GM12878 (cell line): Measurements from ENCODE around the gene GFRA1. TPM values are rescaled to one million over a fixed set of nuclear protein-coding genes. Genes with fewer than 3 reads are reported as not detected.

Experiments used
- ATAC-seq: fragments of 200-7000 bp; cut with Tn5 transposase; 3 replicates; pipeline ENCODE4 v1.9.1; 2020; ENCODE audit warnings: mild to moderate bottlenecking, moderate library complexity
- BruUV-seq: library from RNA; stranded (reverse); fragments of 400-500 nt; replicated peaks from 2 replicates; lab custom pipeline; 2021; lab: Mats Ljungman, UMichigan
- CTCF ChIA-PET: fragments of 300-600 bp; sonication (Branson Sonifier 250); formaldehyde crosslinking; extraction: SDS; loops from one replicate; lab custom pipeline; 2021; ENCODE audit warnings: inconsistent platforms; lab: Yijun Ruan, JAX
- POLR2A ChIA-PET: fragments of 350-600 bp; formaldehyde crosslinking; extraction: SDS; loops from one replicate; lab custom pipeline; 2021; ENCODE audit warnings: inconsistent platforms; lab: Charles Lee
- RAD21 ChIA-PET: fragments of 300-600 bp; sonication (Branson Sonifier 250); formaldehyde crosslinking; loops from one replicate; lab custom pipeline; 2023; ENCODE audit warnings: antibody characterized with exemption; ENCODE audit not compliant: unreplicated experiment; lab: Charles Lee
- SMC1A ChIA-PET: fragments of 300-600 bp; sonication (Branson Sonifier 250); formaldehyde crosslinking; loops from one replicate; lab custom pipeline; 2023; ENCODE audit not compliant: unreplicated experiment, uncharacterized antibody; lab: Charles Lee
- DNase-seq: peaks from one replicate; pipeline ENCODE4 v3.0.0-alpha.2; 2011; ENCODE audit warnings: low read depth, low spot score
- FAIRE-seq: peaks from 3 replicates; lab custom pipeline; 2011; peaks lifted over from hg19 to GRCh38; lab: Jason Lieb, UNC
- H2AFZ ChIP-seq: 2 replicates; pipeline ENCODE4 v1.6.0; 2011; ENCODE audit warnings: low read depth, low read length, control low read depth; ENCODE audit not compliant: control insufficient read depth
- H3K27ac ChIP-seq: 2 replicates; pipeline ENCODE4 v1.5.1; 2011; ENCODE audit warnings: control low read depth; ENCODE audit not compliant: control insufficient read depth, insufficient read depth
- H3K27me3 ChIP-seq, 2 experiments: replicated peaks in 1 of 2; 2 replicates each; pipeline versions ENCODE4 v1.6.0 to v1.6.1; 2011; ENCODE audit warnings: low read length in 1 of 2; ENCODE audit not compliant: control insufficient read depth in 2 of 2, insufficient read depth in 2 of 2
- H3K36me3 ChIP-seq, 2 experiments: 2 replicates each; pipeline ENCODE4 v1.5.1; 2011; ENCODE audit warnings: low read length in 1 of 2; ENCODE audit not compliant: control insufficient read depth in 2 of 2, insufficient read depth in 2 of 2
- H3K4me1 ChIP-seq: 2 replicates; pipeline ENCODE4 v1.6.1; 2011; ENCODE audit warnings: mild to moderate bottlenecking, low read length, moderate library complexity, mixed read lengths; ENCODE audit not compliant: control insufficient read depth, insufficient read depth
- H3K4me2 ChIP-seq: 2 replicates; pipeline ENCODE4 v1.6.0; 2011; ENCODE audit warnings: control low read depth; ENCODE audit not compliant: control insufficient read depth, insufficient read depth
- H3K4me3 ChIP-seq: fragments of 200-600 bp; sonication (generic); 2 replicates; pipeline ENCODE4 v1.5.1; 2016
- H3K79me2 ChIP-seq: 2 replicates; pipeline ENCODE4 v1.6.0; 2011; ENCODE audit warnings: low read length; ENCODE audit not compliant: control insufficient read depth, insufficient read depth
- H3K9ac ChIP-seq: 2 replicates; pipeline ENCODE4 v1.8.0; 2011; ENCODE audit warnings: low read length, control low read depth, mixed read lengths; ENCODE audit not compliant: control insufficient read depth, insufficient read depth
- H3K9me3 ChIP-seq: replicated peaks from 3 replicates; pipeline ENCODE4 v1.5.1; 2011; ENCODE audit warnings: mild to moderate bottlenecking, low read length; ENCODE audit not compliant: control insufficient read depth, insufficient read depth
- H4K20me1 ChIP-seq: 2 replicates; pipeline ENCODE4 v1.6.0; 2011; ENCODE audit not compliant: control insufficient read depth, insufficient read depth
- CBX5 ChIP-seq: sonication (generic); IDR thresholded peaks from 2 replicates; pipeline ENCODE4 v1.6.1; 2016; ENCODE audit warnings: low read depth, moderate library complexity, mild to moderate bottlenecking, inconsistent platforms
- FOXM1 ChIP-seq: IDR thresholded peaks from 2 replicates; pipeline ENCODE4 v1.6.1; 2012; ENCODE audit warnings: low read depth, mild to moderate bottlenecking, inconsistent platforms, low read length, moderate library complexity
- GATAD2B ChIP-seq: fragments of 450-650 bp; conservative IDR thresholded peaks from 2 replicates; pipeline ENCODE4 v1.6.1; 2017; ENCODE audit warnings: low read depth, mild to moderate bottlenecking, moderate library complexity
- IRF4 ChIP-seq: IDR thresholded peaks from 2 replicates; pipeline ENCODE4 v1.6.1; 2011; ENCODE audit warnings: low read depth, low read length
- WGBS: methylation state at CpG from one replicate; pipeline ENCODE4 v1.1.6; 2016; ENCODE audit warnings: low lambda C conversion rate; ENCODE audit not compliant: insufficient replicate concordance, insufficient coverage; ENCODE audit errors: missing lambda C conversion rate; 5-methylcytosine and 5-hydroxymethylcytosine counted together
- in situ Hi-C: fragments of 300-500 bp; cut with MboI; formaldehyde crosslinking; loops from 9 replicates; pipeline ENCODE4 v1.14.3; 2018; ENCODE audit warnings: mixed read lengths
- intact Hi-C: fragments of 100-400 bp; cut with micrococcal nuclease; formaldehyde crosslinking; loops from one replicate; pipeline ENCODE4 v1.14.2; 2022; ENCODE audit not compliant: unreplicated experiment
- polyA plus RNA-seq, 11 experiments: library from polyadenylated mRNA; depleted of rRNA in 4 of 11; unstranded in 6 of 11; stranded (reverse) in 5 of 11; fragments of >200 nt; fragmentation: Nextera tagmentation in 4 of 11; fragmentation: Illumina TruSeq in 1 of 11; extraction: Ambion mirVana in 4 of 11; extraction: Trizol in 1 of 11; gene quantifications; 1 replicate in 1 of 11; 2 replicates in 10 of 11; pipeline versions ENCODE4 v1.2.1 to v1.2.3, GENCODE V29; 2011 to 2016; ENCODE audit warnings: inconsistent platforms in 2 of 11, missing spikeins in 2 of 11, low read depth in 1 of 11
- total RNA-seq, 4 experiments: library from RNA; depleted of rRNA in 3 of 4; stranded (reverse); fragments of >200 nt in 3 of 4; fragmentation: Illumina TruSeq in 1 of 4; extraction: Trizol in 1 of 4; gene quantifications; 2 replicates each; pipeline versions ENCODE4 v1.2.1 to v1.2.3, GENCODE V29; 2013 to 2021

The GFRA1 gene
- total and polyA plus RNA-seq, 10 of the 15 experiments (the other 5 are each of a cell fraction or from before 2014, with no cell fraction given): 0.05 to 0.19 TPM; not detected in 8

GRCh38 chr10:116203661-116204060, 69.3 kb downstream of the GFRA1 start:
- POLR2A ChIA-PET: no interaction called here
- TF ChIP-seq GATAD2B: no peak
- TF ChIP-seq IRF4: no peak
- no TSS peak for BruUV-seq
- H3K79me2 ChIP-seq: no peaks in the 10 kb centered on the region
- in situ Hi-C loops: no loop called here
- RAD21 ChIA-PET: no interaction called here
- WGBS: 50% methylated on average over 4 of the region's 4 CpGs
- H3K9ac ChIP-seq: no peak overlapping the region
- no peak overlapping the region for H3K4me2 ChIP-seq
- H3K27ac ChIP-seq: no peak overlapping the region
- FAIRE-seq (no peak), ATAC-seq (no peak), DNase-seq (no peak)
- H3K9me3 ChIP-seq: no peaks in the 10 kb centered on the region
- intact Hi-C loops: no loop called here
- no peak overlapping the region for H3K4me3 ChIP-seq
- H3K27me3 ChIP-seq: no peaks in the 10 kb centered on the region
- no peaks in the 10 kb centered on the region for H4K20me1 ChIP-seq
- CTCF ChIA-PET: no interaction called here
- no peaks in the 10 kb centered on the region for H3K4me1 ChIP-seq
- SMC1A ChIA-PET: no interaction called here
- no peaks in the 10 kb centered on the region for H3K36me3 ChIP-seq
- H2AFZ ChIP-seq: no peak overlapping the region

DNA sequence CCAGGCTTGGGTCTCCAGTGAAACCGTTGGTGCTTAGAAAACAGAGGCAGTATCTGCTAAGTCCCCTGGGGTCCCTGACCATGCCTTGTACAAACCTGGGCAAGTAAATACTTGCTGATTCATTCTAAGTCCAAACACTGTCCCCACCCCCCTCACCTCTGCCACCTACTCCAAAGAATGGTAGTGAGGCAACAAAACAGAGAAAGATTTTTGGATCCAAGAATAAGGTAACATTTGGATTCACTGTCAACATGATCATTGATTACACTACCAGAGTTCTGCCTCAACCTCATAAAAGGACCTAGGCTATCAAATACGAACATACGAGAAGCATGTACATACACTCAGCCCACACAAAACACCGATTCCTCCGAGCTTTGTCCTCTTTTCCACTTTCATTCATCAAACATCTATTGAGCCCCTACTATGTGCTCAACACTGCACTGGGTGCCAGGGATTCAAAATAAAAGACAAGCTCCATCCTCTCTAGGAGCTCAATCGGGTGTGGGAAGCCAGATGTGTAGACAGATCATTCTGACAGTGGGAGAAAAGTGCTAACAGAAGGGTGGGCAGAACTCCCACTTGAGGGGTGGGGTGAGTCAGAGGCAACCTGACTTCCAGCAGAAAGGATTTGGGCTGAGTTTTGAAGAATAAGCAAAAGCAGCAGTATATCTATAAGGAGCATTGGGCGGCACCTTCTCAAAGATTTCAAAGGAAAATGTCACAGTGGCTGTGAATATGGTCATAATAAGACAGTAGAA, 71.2 kb downstream of the GFRA1 start:
- FAIRE-seq (no peak), ATAC-seq (no peak)
- intact Hi-C loops (no loop called here), in situ Hi-C loops (no loop called here)
- Histone ChIP-seq H3K27me3 (no peaks in the 10 kb centered on the region), H3K36me3 (no peaks in the 10 kb centered on the region), H3K4me2 (no peak overlapping the region), H3K27ac (no peak overlapping the region), H2AFZ (no peak overlapping the region), H3K4me3 (no peak overlapping the region), H4K20me1 (no peaks in the 10 kb centered on the region), H3K9ac (no peak overlapping the region), H3K79me2 (no peaks in the 10 kb centered on the region)
- ChIA-PET RAD21 (no interaction called here), SMC1A (no interaction called here)
- no TSS peak for BruUV-seq
- TF ChIP-seq CBX5 (no peak), FOXM1 (no peak)
- TF ChIP-seq, all 136 proteins: peak for 0
- Histone ChIP-seq H3K4me1 (no peaks in the 10 kb centered on the region), H3K9me3 (no peaks in the 10 kb centered on the region)
- CTCF ChIA-PET: no interaction called here
- WGBS: 16% methylated on average over 7 of the region's 7 CpGs
- POLR2A ChIA-PET: no interaction called here
- DNase-seq: no peak
